H1 (cell line): Measurements from ENCODE around the gene CREBBP. TPM values are rescaled to one million over a fixed set of nuclear protein-coding genes. Genes with fewer than 3 reads are reported as not detected.

Experiments used
- CTCF ChIA-PET: fragments of 300-600 bp; sonication (Branson Sonifier 250); formaldehyde crosslinking; loops from one replicate; lab custom pipeline; 2021; ENCODE audit not compliant: partially characterized antibody; lab: Charles Lee
- POLR2A ChIA-PET: fragments of 300-600 bp; sonication (Branson Sonifier 250); formaldehyde crosslinking; loops from one replicate; lab custom pipeline; 2021; ENCODE audit warnings: inconsistent platforms; ENCODE audit not compliant: partially characterized antibody; lab: Charles Lee
- DNase-seq, 2 experiments: peaks; one replicate each; pipeline versions ENCODE4 v3.0.0 to v3.0.0-alpha.2; 2010 to 2022; ENCODE audit warnings: low spot score in 2 of 2, low read depth in 1 of 2, mixed read lengths in 1 of 2
- FAIRE-seq: peaks from 2 replicates; lab custom pipeline; 2011; peaks lifted over from hg19 to GRCh38; lab: Jason Lieb, UNC
- H2AFZ ChIP-seq: 2 replicates; pipeline ENCODE4 v1.8.1; 2012; ENCODE audit warnings: low read length, inconsistent platforms
- H2AK5ac ChIP-seq: 2 replicates; pipeline ENCODE4 v1.6.1; 2013; ENCODE audit warnings: low read depth, low read length
- H2BK120ac ChIP-seq: replicated peaks from 2 replicates; pipeline ENCODE3; 2013; ENCODE audit warnings: low read depth, low read length, inconsistent platforms
- H2BK12ac ChIP-seq: 2 replicates; pipeline ENCODE4 v1.6.1; 2013; ENCODE audit warnings: low read depth, low read length
- H2BK15ac ChIP-seq: 2 replicates; pipeline ENCODE4 v1.6.1; 2013; ENCODE audit warnings: low read length
- H2BK20ac ChIP-seq: 2 replicates; pipeline ENCODE4 v1.6.1; 2013; ENCODE audit warnings: low read length
- H2BK5ac ChIP-seq: 2 replicates; pipeline ENCODE4 v1.6.1; 2013; ENCODE audit warnings: low read depth, low read length
- H3K14ac ChIP-seq: 2 replicates; pipeline ENCODE4 v1.6.1; 2013; ENCODE audit warnings: inconsistent platforms; ENCODE audit not compliant: insufficient read length
- H3K18ac ChIP-seq: 2 replicates; pipeline ENCODE4 v1.6.1; 2013; ENCODE audit warnings: low read length; ENCODE audit errors: extremely low read depth
- H3K23ac ChIP-seq: 2 replicates; pipeline ENCODE4 v1.6.1; 2013; ENCODE audit warnings: inconsistent platforms; ENCODE audit not compliant: insufficient read length
- H3K23me2 ChIP-seq: 2 replicates; pipeline ENCODE4 v1.6.1; 2013; ENCODE audit warnings: low read depth, low read length
- H3K27ac ChIP-seq: 2 replicates; pipeline ENCODE4 v1.6.1; 2011; ENCODE audit warnings: low read depth, low read length, inconsistent platforms
- H3K27me3 ChIP-seq, 4 experiments: replicated peaks in 1 of 4; 1 replicate in 1 of 4; 2 replicates in 3 of 4; pipeline versions ENCODE4 v1.6.1 to v1.8.1; 2011 to 2013; ENCODE audit warnings: low read length in 3 of 4, mild to moderate bottlenecking in 3 of 4, inconsistent platforms in 2 of 4, mixed read lengths in 2 of 4, moderate library complexity in 1 of 4; ENCODE audit not compliant: control insufficient read depth in 3 of 4, insufficient read depth in 3 of 4; ENCODE audit errors: extremely low read depth in 1 of 4
- H3K36me3 ChIP-seq, 4 experiments: 2 replicates each; pipeline versions ENCODE4 v1.6.1 to v1.8.1; 2011 to 2013; ENCODE audit warnings: mild to moderate bottlenecking in 4 of 4, low read length in 3 of 4, moderate library complexity in 2 of 4, control low read depth in 1 of 4, inconsistent platforms in 1 of 4; ENCODE audit not compliant: insufficient read depth in 4 of 4, control insufficient read depth in 2 of 4
- H3K4ac ChIP-seq: replicated peaks from 2 replicates; pipeline ENCODE3; 2013; ENCODE audit warnings: low read length, low read depth, mixed read lengths, inconsistent platforms; ENCODE audit not compliant: insufficient read length
- H3K4me1 ChIP-seq, 4 experiments: replicated peaks in 1 of 4; 1 replicate in 1 of 4; 2 replicates in 3 of 4; pipeline versions ENCODE4 v1.6.1 to v1.8.1; 2011 to 2013; ENCODE audit warnings: low read length in 3 of 4, inconsistent platforms in 2 of 4, mixed read lengths in 1 of 4; ENCODE audit not compliant: insufficient read depth in 4 of 4, control insufficient read depth in 3 of 4
- H3K4me2 ChIP-seq, 2 experiments: 2 replicates each; pipeline versions ENCODE4 v1.6.1 to v1.8.1; 2011 to 2013; ENCODE audit warnings: low read depth in 2 of 2, low read length in 2 of 2, control low read depth in 1 of 2, inconsistent platforms in 1 of 2, mild to moderate bottlenecking in 1 of 2; ENCODE audit not compliant: insufficient read depth in 1 of 2
- H3K4me3 ChIP-seq, 4 experiments: fragments of 200-600, 300-600 bp in 1 of 4; sonication (generic), shearing (Covaris generic), sonication (Bioruptor Twin) in 1 of 4; 2 replicates each; pipeline versions ENCODE4 v1.5.1 to v1.8.1; 2011 to 2016; ENCODE audit warnings: low read length in 4 of 4, low read depth in 3 of 4, control low read depth in 2 of 4, inconsistent platforms in 2 of 4, mild to moderate bottlenecking in 2 of 4, mixed read lengths in 1 of 4, moderate library complexity in 1 of 4; ENCODE audit not compliant: insufficient read depth in 2 of 4; ENCODE audit errors: extremely low read depth in 1 of 4
- H3K56ac ChIP-seq: replicated peaks from 2 replicates; pipeline ENCODE3; 2013; ENCODE audit warnings: low read depth, mild to moderate bottlenecking, mixed read lengths, low read length, inconsistent platforms; ENCODE audit not compliant: insufficient read length
- H3K79me1 ChIP-seq: 2 replicates; pipeline ENCODE4 v1.6.1; 2013; ENCODE audit warnings: low read depth, low read length, control low read depth
- H3K79me2 ChIP-seq, 2 experiments: 2 replicates each; pipeline versions ENCODE4 v1.6.1 to v1.8.1; 2012 to 2013; ENCODE audit warnings: low read length in 2 of 2, mild to moderate bottlenecking in 2 of 2, inconsistent platforms in 1 of 2; ENCODE audit not compliant: insufficient read depth in 2 of 2, control insufficient read depth in 1 of 2
- H3K9ac ChIP-seq, 4 experiments: replicated peaks in 1 of 4; 1 replicate in 1 of 4; 2 replicates in 3 of 4; pipeline versions ENCODE4 v1.6.1 to v1.8.1; 2011 to 2013; ENCODE audit warnings: low read depth in 3 of 4, low read length in 3 of 4, control low read depth in 2 of 4, mild to moderate bottlenecking in 2 of 4, moderate library complexity in 2 of 4, inconsistent platforms in 1 of 4; ENCODE audit errors: extremely low read depth in 1 of 4
- H3K9me3 ChIP-seq, 2 experiments: 2 replicates each; pipeline versions ENCODE4 v1.6.1 to v1.8.1; 2012 to 2013; ENCODE audit warnings: mild to moderate bottlenecking in 2 of 2, moderate library complexity in 2 of 2, control low read depth in 1 of 2, inconsistent platforms in 1 of 2, low read depth in 1 of 2, low read length in 1 of 2, mixed read lengths in 1 of 2; ENCODE audit not compliant: insufficient read depth in 2 of 2
- H4K20me1 ChIP-seq, 2 experiments: replicated peaks in 1 of 2; 2 replicates each; pipeline versions ENCODE3 to v1.8.1; 2011 to 2013; ENCODE audit warnings: inconsistent platforms in 2 of 2, low read length in 2 of 2, mild to moderate bottlenecking in 1 of 2; ENCODE audit not compliant: insufficient read depth in 2 of 2, control insufficient read depth in 1 of 2
- H4K5ac ChIP-seq: 2 replicates; pipeline ENCODE4 v1.6.1; 2013; ENCODE audit warnings: low read length, low read depth, mixed read lengths, inconsistent platforms; ENCODE audit not compliant: insufficient read length
- H4K8ac ChIP-seq: 2 replicates; pipeline ENCODE4 v1.8.0; 2013; ENCODE audit warnings: mild to moderate bottlenecking, moderate library complexity, low read length, inconsistent platforms; ENCODE audit not compliant: insufficient read depth; ENCODE audit errors: extremely low read depth
- H4K91ac ChIP-seq: replicated peaks from 2 replicates; pipeline ENCODE3; 2013; ENCODE audit warnings: low read length, mixed read lengths, inconsistent platforms; ENCODE audit not compliant: insufficient read length
- CBX8 ChIP-seq: fragments of 300-800, 300-1000 bp; sonication (generic); IDR thresholded peaks from 2 replicates; pipeline ENCODE4 v1.7.1; 2016; ENCODE audit warnings: low read depth, low read length, borderline replicate concordance
- CREB1 ChIP-seq: IDR thresholded peaks from 2 replicates; pipeline ENCODE4 v1.6.1; 2012; ENCODE audit warnings: inconsistent platforms
- CTBP2 ChIP-seq: IDR thresholded peaks from 2 replicates; pipeline ENCODE4 v1.7.0; 2011; ENCODE audit warnings: borderline replicate concordance, mild to moderate bottlenecking, moderate library complexity, mixed read lengths, low read length; ENCODE audit not compliant: insufficient read depth, insufficient read length
- E2F6 ChIP-seq: IDR thresholded peaks from 2 replicates; pipeline ENCODE4 v1.6.1; 2012; ENCODE audit warnings: inconsistent platforms
- EZH2 ChIP-seq: fragments of 200-600 bp; sonication (generic); IDR thresholded peaks from 2 replicates; pipeline ENCODE4 v1.7.1; 2012; ENCODE audit warnings: low read depth, mild to moderate bottlenecking, moderate library complexity, low read length, inconsistent platforms; ENCODE audit not compliant: severe bottlenecking
- GTF2F1 ChIP-seq: IDR thresholded peaks from 2 replicates; pipeline ENCODE4 v1.6.1; 2012; ENCODE audit warnings: low read depth, low read length, improper control_type of control experiment, borderline replicate concordance
- NRF1 ChIP-seq: IDR thresholded peaks from 2 replicates; pipeline ENCODE4 v1.6.1; 2011; ENCODE audit warnings: mild to moderate bottlenecking, low read depth, low read length, improper control_type of control experiment
- RAD21 ChIP-seq, 2 experiments: IDR thresholded peaks in 1 of 2; conservative IDR thresholded peaks in 1 of 2; 2 replicates each; pipeline ENCODE4 v1.6.1; 2011; ENCODE audit warnings: low read depth in 2 of 2, low read length in 2 of 2, improper control_type of control experiment in 1 of 2, inconsistent platforms in 1 of 2, mild to moderate bottlenecking in 1 of 2, moderate library complexity in 1 of 2
- SP4 ChIP-seq: IDR thresholded peaks from 2 replicates; pipeline ENCODE4 v1.6.1; 2012; ENCODE audit warnings: low read length, inconsistent platforms
- SUZ12 ChIP-seq: fragments of 200-600 bp; sonication (generic); IDR thresholded peaks from 2 replicates; pipeline ENCODE4 v1.6.1; 2012; ENCODE audit warnings: mild to moderate bottlenecking, inconsistent platforms, low read length, moderate library complexity, mixed read lengths
- TEAD4 ChIP-seq: IDR thresholded peaks from 2 replicates; pipeline ENCODE4 v1.6.1; 2012; ENCODE audit warnings: low read depth, low read length, inconsistent platforms, mixed read lengths
- YY1 ChIP-seq: IDR thresholded peaks from 2 replicates; pipeline ENCODE4 v1.6.1; 2011; ENCODE audit warnings: low read depth, mild to moderate bottlenecking, low read length
- WGBS, 2 experiments: shearing (Covaris generic) in 1 of 2; methylation state at CpG; one replicate each; pipeline versions ENCODE4 v1.1.6 to v1.1.7; 2013 to 2015; ENCODE audit warnings: low lambda C conversion rate in 2 of 2, mixed read lengths in 2 of 2, inconsistent platforms in 1 of 2, low coverage in 1 of 2, missing lambda C conversion rate in 1 of 2; ENCODE audit not compliant: insufficient replicate concordance in 2 of 2, insufficient coverage in 1 of 2, insufficient read length in 1 of 2; ENCODE audit errors: extremely low coverage in 1 of 2, missing lambda C conversion rate in 1 of 2; 5-methylcytosine and 5-hydroxymethylcytosine counted together
- polyA plus RNA-seq, 7 experiments: library from polyadenylated mRNA; depleted of rRNA in 3 of 7; stranded (reverse) in 5 of 7; unstranded in 2 of 7; fragments of >200 nt in 5 of 7; fragments of 200-250 nt in 2 of 7; gene quantifications; 1 replicate in 5 of 7; 2 replicates in 1 of 7; 4 replicates in 1 of 7; pipeline versions ENCODE4 v1.2.1 to v1.2.3, GENCODE V29; 2011 to 2013; ENCODE audit warnings: missing spikeins in 2 of 7, mixed read lengths in 2 of 7
- total RNA-seq: library from RNA; stranded (reverse); fragmentation: NEBNext Ultra II Directional; extraction: Animal tissue kit (Norgen Biotek cat#: 25700); gene quantifications from 2 replicates; pipeline ENCODE4 v1.2.1, GENCODE V29; 2021

The CREBBP gene
- total and polyA plus RNA-seq, 2 of the 8 experiments (the other 6 are each of a cell fraction or from before 2014, with no cell fraction given), result 10.0 to 60.1 TPM

GRCh38 chr16:3846595-3847091 lies 33.9 kb downstream of the CREBBP start:
- DNase-seq, result no peak
- FAIRE-seq, result no peak
- no peak overlapping the region for H2AFZ ChIP-seq
- ChIA-PET POLR2A (no interaction called here), CTCF (no interaction called here)
- H2BK15ac ChIP-seq, result no peak overlapping the region
- peaks cover 5% of the 10 kb centered on the region; the same call in 1 of the 2 replicates for H3K79me1 ChIP-seq
- H3K36me3 ChIP-seq, result peaks cover 2 to 10% (median 5%) of the 10 kb centered on the region in 4 experiments; a peak in 5 of 8 replicates
- no peak overlapping the region for H3K4ac ChIP-seq
- H3K4me3 ChIP-seq, result no peak overlapping the region
- no peak overlapping the region for H3K27ac ChIP-seq
- no peak overlapping the region for H3K56ac ChIP-seq
- H4K8ac ChIP-seq, result no peak overlapping the region
- peaks cover 2 to 88% of the 10 kb centered on the region in 2 experiments for H3K79me2 ChIP-seq
- H3K18ac ChIP-seq, result no peak overlapping the region
- H3K9ac ChIP-seq, result no peak overlapping the region
- no peak overlapping the region for H2BK120ac ChIP-seq
- no peak overlapping the region for H2BK5ac ChIP-seq
- no peak overlapping the region for H3K14ac ChIP-seq
- H4K91ac ChIP-seq, result no peak overlapping the region
- H3K4me2 ChIP-seq, result no peak overlapping the region
- H4K20me1 ChIP-seq, result peaks cover 11 to 18% of the 10 kb centered on the region in 2 experiments
- H4K5ac ChIP-seq, result no peak overlapping the region
- H3K27me3 ChIP-seq, result no peaks in the 10 kb centered on the region
- H3K23me2 ChIP-seq, result no peaks in the 10 kb centered on the region
- H2BK12ac ChIP-seq, result no peak overlapping the region
- H2AK5ac ChIP-seq, result no peak overlapping the region
- H2BK20ac ChIP-seq, result no peak overlapping the region
- WGBS, 2 experiments, result 97% methylated on average over 6 of the region's 6 CpGs; no CpG with 5 or more reads in 1 of the 2 experiments
- H3K23ac ChIP-seq, result no peak overlapping the region
- H3K9me3 ChIP-seq, result no peaks in the 10 kb centered on the region
- H3K4me1 ChIP-seq, result peaks cover 0 to 6% (median 1%) of the 10 kb centered on the region in 4 experiments; a peak in 2 of 7 replicates
- TF ChIP-seq YY1, result no peak
- TF ChIP-seq CTBP2, result no peak
- TF ChIP-seq TEAD4, result no peak
- no peak for TF ChIP-seq SP4
- no peak for TF ChIP-seq CBX8
- no peak for TF ChIP-seq E2F6
- no peak for TF ChIP-seq GTF2F1
- TF ChIP-seq RAD21 (IDR thresholded peaks at IDR 0.05 in 1 of 2, conservative IDR thresholded peaks at IDR 0.05 in 1 of 2; ENCODE audit: low read depth in 2 of 2, low read length in 2 of 2), result no peak
- TF ChIP-seq NRF1, result no peak
- TF ChIP-seq CREB1, result no peak
- no peak for TF ChIP-seq SUZ12
- TF ChIP-seq EZH2, result no peak
